Prostate gland (tissue), 2 donors: ENCODE measurements around the gene TAF1D. TPM values are rescaled to one million over a fixed set of nuclear protein-coding genes. Genes with fewer than 3 reads are reported as not detected.

Source experiments
- DNase-seq: peaks from one replicate; pipeline ENCODE4 v3.0.0-alpha.2; 2019; ENCODE audit warnings: low spot score
- H3K27ac ChIP-seq, 2 donors: fragments of 200-600 bp; sonication (generic); 2 replicates each; pipeline ENCODE4 v1.5.1; 2017 to 2019
- H3K27me3 ChIP-seq: fragments of 200-600 bp; sonication (generic); replicated peaks from 2 replicates; pipeline ENCODE4 v1.5.1; 2019; ENCODE audit not compliant: insufficient read depth
- H3K36me3 ChIP-seq, 2 donors: fragments of 200-600 bp; sonication (generic); 1 replicate in 1 of 2; 2 replicates in 1 of 2; pipeline versions ENCODE4 v1.5.1 to v1.8.1; 2017 to 2019
- H3K4me1 ChIP-seq: fragments of 200-600 bp; sonication (generic); replicated peaks from 2 replicates; pipeline ENCODE4 v1.5.1; 2019
- H3K4me3 ChIP-seq, 2 donors: fragments of 200-600 bp; sonication (generic); 2 replicates each; pipeline ENCODE4 v1.5.1; 2017 to 2019
- H3K9me3 ChIP-seq: fragments of 200-600 bp; sonication (generic); 2 replicates; pipeline ENCODE4 v1.5.1; 2017
- CTCF ChIP-seq, 4 experiments: fragments of 200-600 bp in 2 of 4; fragments of 450-650 bp in 2 of 4; sonication (generic) in 2 of 4; IDR thresholded peaks; 1 replicate in 3 of 4; 2 replicates in 1 of 4; pipeline ENCODE4 v1.5.1; 2016 to 2019; ENCODE audit warnings: antibody characterized with exemption in 4 of 4, mild to moderate bottlenecking in 2 of 4, moderate library complexity in 2 of 4
- POLR2A ChIP-seq: fragments of 450-650 bp; IDR thresholded peaks from one replicate; pipeline ENCODE4 v1.6.1; 2016; ENCODE audit warnings: antibody characterized with exemption, mild to moderate bottlenecking
- POLR2AphosphoS5 ChIP-seq: sonication (generic); formaldehyde crosslinking; IDR thresholded peaks from one replicate; pipeline ENCODE4 v1.6.1; 2017; ENCODE audit warnings: antibody characterized with exemption
- WGBS: methylation state at CpG from one replicate; pipeline ENCODE4 v1.1.5; 2018; 5-methylcytosine and 5-hydroxymethylcytosine counted together
- intact Hi-C: fragments of 100-400 bp; cut with DNase I; formaldehyde crosslinking; loops from one replicate; pipeline ENCODE4 v1.14.2; 2022
- total RNA-seq, 2 donors: library from RNA; depleted of rRNA; stranded (reverse); fragments of >200 nt; gene quantifications; one replicate each; pipeline ENCODE4 v1.1.0, GENCODE V29; 2016

The TAF1D gene
- total RNA-seq, 2 donors from 2014 or later, result 39.3 to 53.0 TPM

DNA sequence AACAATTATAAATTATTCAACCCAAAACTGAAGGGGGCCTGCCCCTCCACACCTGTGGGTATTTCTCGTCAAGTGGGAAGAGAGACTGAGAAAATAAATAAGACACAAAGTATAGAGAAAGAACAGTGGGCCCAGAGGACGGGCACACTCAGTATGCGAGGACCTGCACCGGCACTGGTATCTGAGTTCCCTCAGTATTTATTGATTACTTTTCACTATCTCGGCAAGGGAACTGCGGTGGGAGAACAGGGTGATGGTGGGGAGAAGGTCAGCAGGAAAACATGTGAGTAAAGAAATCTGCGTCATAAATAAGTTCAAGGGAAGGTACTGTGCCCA lies 3.3 kb upstream of the TAF1D start:
- TF ChIP-seq POLR2AphosphoS5, result no peak
- TF ChIP-seq CTCF (IDR thresholded peaks at IDR 0.05), result no peak
- no peak for TF ChIP-seq POLR2A
- DNase-seq, result peak; percentile 6
- H3K4me1 ChIP-seq, result peaks cover 7% of the 10 kb centered on the region
- no peaks in the 10 kb centered on the region for H3K27me3 ChIP-seq
- 43% methylated on average over 7 of the region's 7 CpGs for WGBS
- H3K9me3 ChIP-seq, result no peaks in the 10 kb centered on the region
- H3K36me3 ChIP-seq, result no peaks in the 10 kb centered on the region
- H3K4me3 ChIP-seq, result no peak overlapping the region
- intact Hi-C loops, result loop anchor here (5.0 kb wide), 1 partner anchor 38 kb away; the partner anchor contains the start of gene MED17
- H3K27ac ChIP-seq, result peak overlapping the region; percentile 70 to 72

DNA sequence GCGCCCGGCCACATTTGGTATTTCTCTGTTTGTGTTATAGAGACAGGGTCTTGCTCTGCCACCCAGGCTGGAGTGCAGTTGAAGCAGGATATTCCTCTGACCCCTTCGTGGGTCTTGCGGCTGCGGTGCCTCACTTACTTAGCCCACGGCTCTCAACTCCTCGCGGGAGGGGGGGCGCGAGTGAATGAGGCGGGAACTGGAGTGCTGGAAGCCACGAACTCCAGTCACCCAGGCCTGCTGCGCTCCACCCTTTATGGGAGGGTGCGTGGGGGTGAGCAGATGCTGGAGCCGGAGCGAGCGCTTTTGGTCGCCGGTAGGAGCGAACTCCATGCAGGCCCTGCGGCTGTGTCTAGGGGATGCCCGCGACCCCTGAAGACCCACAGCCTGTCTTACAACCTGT lies 2.0 kb upstream of the TAF1D start:
- no peaks in the 10 kb centered on the region for H3K36me3 ChIP-seq
- H3K4me3 ChIP-seq, result no peak overlapping the region
- H3K27ac ChIP-seq, result peak overlapping the region; percentile 25 to 70
- peaks cover 10% of the 10 kb centered on the region for H3K4me1 ChIP-seq
- TF ChIP-seq POLR2A (no peak), POLR2AphosphoS5 (no peak), CTCF (IDR thresholded peaks at IDR 0.05) (no peak)
- no peaks in the 10 kb centered on the region for H3K27me3 ChIP-seq
- H3K9me3 ChIP-seq, result no peaks in the 10 kb centered on the region
- DNase-seq, result no peak
- 97% methylated on average over 23 of the region's 23 CpGs for WGBS
- intact Hi-C loops, result loop anchor here (5.0 kb wide), 1 partner anchor 39 kb away; the partner anchor contains the start of gene MED17

DNA sequence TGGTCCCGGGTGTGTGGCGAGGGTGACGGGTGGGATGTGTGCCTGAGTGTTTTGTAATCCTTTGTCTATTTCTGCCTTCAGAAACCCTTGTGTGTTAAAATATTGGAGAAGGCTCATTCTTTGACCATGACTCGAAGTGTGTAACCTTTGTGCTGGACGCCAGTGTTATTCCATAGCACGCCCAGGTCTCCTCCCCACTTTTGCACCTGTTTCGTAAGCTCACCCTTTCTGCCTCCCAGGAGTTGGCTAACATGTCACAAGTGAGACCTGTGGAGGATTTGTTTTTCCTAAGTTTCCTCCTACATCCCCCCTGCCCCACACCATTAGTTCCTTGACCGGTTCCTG lies 559 bp upstream of the TAF1D start:
- 1% methylated on average over 8 of the region's 8 CpGs for WGBS
- no peaks in the 10 kb centered on the region for H3K36me3 ChIP-seq
- no peaks in the 10 kb centered on the region for H3K9me3 ChIP-seq
- peaks cover 10% of the 10 kb centered on the region for H3K4me1 ChIP-seq
- no peaks in the 10 kb centered on the region for H3K27me3 ChIP-seq
- TF ChIP-seq CTCF (IDR thresholded peaks at IDR 0.05) (no peak), POLR2A (no peak)
- H3K4me3 ChIP-seq, result peak overlapping the region; percentile 63 to 73
- peak; percentile 47 for DNase-seq
- intact Hi-C loops, result loop anchor here (5.0 kb wide), 1 partner anchor 40 kb away; the partner anchor contains the start of gene MED17
- peak overlapping the region; percentile 92 for H3K27ac ChIP-seq

DNA sequence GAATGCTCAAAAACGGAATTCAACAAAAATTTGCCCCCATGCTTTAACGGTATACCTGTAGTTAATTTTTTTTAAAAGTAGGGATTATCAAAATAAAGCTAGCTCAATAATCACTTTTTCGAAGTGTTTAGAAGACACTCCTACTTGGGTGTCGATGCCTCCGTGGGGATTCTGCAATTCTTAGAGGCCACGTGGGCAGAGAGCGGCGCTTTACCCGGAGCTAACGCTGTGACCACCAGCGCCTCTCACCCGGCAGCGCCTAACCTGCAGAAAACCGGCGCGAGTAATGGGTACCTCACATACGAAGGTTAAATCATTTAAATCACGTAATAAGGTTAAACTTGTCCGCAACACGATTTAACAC lies 583 bp downstream of the TAF1D start:
- TF ChIP-seq POLR2A (no peak), POLR2AphosphoS5 (no peak), CTCF (IDR thresholded peaks at IDR 0.05) (no peak)
- intact Hi-C loops, result loop anchor here (5.0 kb wide), 1 partner anchor 42 kb away; the partner anchor contains the start of gene MED17
- Histone ChIP-seq H3K27me3 (no peaks in the 10 kb centered on the region), H3K4me1 (peaks cover 4% of the 10 kb centered on the region), H3K27ac (peak overlapping the region; percentile 92), H3K4me3 (peak overlapping the region; percentile 63 to 73), H3K36me3 (no peaks in the 10 kb centered on the region), H3K9me3 (no peaks in the 10 kb centered on the region)
- under 1% methylated on average over 20 of the region's 20 CpGs for WGBS
- DNase-seq, result peak; percentile 35

DNA sequence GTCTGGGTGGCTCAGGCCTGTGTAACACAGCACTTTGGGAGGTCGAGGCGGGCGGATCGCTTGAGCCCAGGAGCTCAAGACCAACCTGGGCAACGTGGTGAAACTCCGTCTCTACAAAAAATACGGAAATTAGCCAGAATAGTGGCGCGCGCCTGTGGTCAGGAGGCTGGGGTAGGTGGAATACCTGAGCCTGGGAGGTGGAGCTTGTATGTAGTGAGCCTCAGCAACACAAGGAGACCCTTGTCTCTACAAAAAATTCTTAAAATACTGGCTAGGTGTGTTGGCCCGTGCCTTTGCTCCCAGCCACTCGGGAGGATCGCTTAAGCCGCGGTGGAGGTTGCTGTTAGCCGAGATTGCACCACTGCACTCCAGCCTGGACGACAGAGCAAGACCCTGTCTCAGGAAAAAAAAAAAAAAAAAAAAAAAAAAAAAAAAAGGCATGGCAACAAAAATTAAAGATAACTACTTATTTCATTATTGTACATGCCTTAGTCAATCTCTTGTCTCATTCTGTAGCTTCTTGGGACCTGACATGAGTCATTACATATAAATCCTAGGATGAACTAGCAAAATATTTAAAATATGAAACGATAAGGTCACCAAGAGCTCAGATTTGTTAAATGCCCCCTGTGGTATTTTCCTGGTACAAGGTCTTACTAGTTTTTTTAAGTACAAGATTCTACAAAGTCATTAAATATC lies 1.1 kb downstream of the TAF1D start:
- no peaks in the 10 kb centered on the region for H3K27me3 ChIP-seq
- no peaks in the 10 kb centered on the region for H3K9me3 ChIP-seq
- H3K4me3 ChIP-seq, result peak overlapping the region; percentile 63 to 73
- peak overlapping the region in 1 of 2 donors; percentile 92 for H3K27ac ChIP-seq
- H3K4me1 ChIP-seq, result peaks cover 3% of the 10 kb centered on the region
- 8% methylated on average over 18 of the region's 18 CpGs for WGBS
- no peaks in the 10 kb centered on the region for H3K36me3 ChIP-seq
- no peak for TF ChIP-seq POLR2AphosphoS5
- TF ChIP-seq CTCF (IDR thresholded peaks at IDR 0.05), result no peak
- no peak for TF ChIP-seq POLR2A
- DNase-seq, result no peak
- intact Hi-C loops, result loop anchor here (5.0 kb wide), 1 partner anchor 42 kb away; the partner anchor contains the start of gene MED17
